ENCODE measurements around the gene KIDINS220.

GRCh38 chr2:8692783-8693156 lies 144.6 kb downstream of the KIDINS220 start:
- no peak for TF ChIP-seq REST (IDR thresholded peaks at IDR 0.05; ENCODE audit: unreplicated experiment)
- TF ChIP-seq CREB1 (CRISPR knock-in tag; IDR thresholded peaks at IDR 0.05; ENCODE audit: low read depth) = no peak
- no peak for TF ChIP-seq POLR2AphosphoS5 (IDR thresholded peaks at IDR 0.05; ENCODE audit: low read depth)
- no peak for TF ChIP-seq CTCF (conservative IDR thresholded peaks at IDR 0.05; ENCODE audit: low read depth in 2 of 2)
- no peak for TF ChIP-seq EZH2 (IDR thresholded peaks at IDR 0.05; ENCODE audit: low read depth, unreplicated experiment)
- no peak for TF ChIP-seq EZH2phosphoT487 (IDR thresholded peaks at IDR 0.05; ENCODE audit: unreplicated experiment)
- TF ChIP-seq ZNF331 (CRISPR knock-in tag; IDR thresholded peaks at IDR 0.05; ENCODE audit: low read depth) = no peak
- TF ChIP-seq JUNB (IDR thresholded peaks at IDR 0.05; ENCODE audit: unreplicated experiment) = no peak
- no peak for TF ChIP-seq ZNF114 (CRISPR knock-in tag; IDR thresholded peaks at IDR 0.05)
- TF ChIP-seq STAT1 (IDR thresholded peaks at IDR 0.05; ENCODE audit: unreplicated experiment) = no peak

All from GM23338 (cell line).